ENCODE data around the gene SLC26A4.

GRCh38 chr7:107696330-107696946 is 35.8 kb downstream of the SLC26A4 start:
- no peak for TF ChIP-seq CTCF (IDR thresholded peaks at IDR 0.05)
- no peak for TF ChIP-seq POLR2AphosphoS5 (IDR thresholded peaks at IDR 0.05)
- TF ChIP-seq POLR2A (IDR thresholded peaks at IDR 0.05): no peak
